DMS114 treated with DMSO at 0.1 percent for 48 hours (cell line): ENCODE results near the gene SEPHS1.
"Not testable (repeated sequence)": the region's sequence is repeated elsewhere in the genome, so short reads cannot be mapped to it uniquely, and the experiment has no call there.

ENCODE experiments used
- DNase-seq: peaks from one replicate; lab custom pipeline; 2025; ENCODE audit not compliant: unreplicated experiment; lab: John Stamatoyannopoulos, UW

Gene SEPHS1

DNA sequence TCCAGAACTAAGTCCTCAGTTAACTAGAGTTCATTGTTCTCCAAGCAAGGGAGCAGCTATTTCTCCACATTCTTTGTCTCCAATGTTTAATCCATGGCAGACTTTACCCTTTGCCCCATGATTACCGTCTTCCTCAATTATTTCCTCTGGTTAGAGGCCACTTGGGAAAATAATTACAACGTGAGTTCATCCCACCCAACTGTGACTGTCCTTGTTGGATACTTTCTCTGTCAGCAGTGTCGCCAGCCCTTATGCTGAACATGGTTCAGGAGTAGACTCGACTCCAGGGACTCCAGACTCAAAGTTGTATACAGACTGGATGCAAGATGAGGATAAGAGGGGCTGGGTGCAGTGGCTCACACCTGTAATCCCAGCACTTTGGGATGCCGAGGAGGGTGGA, 17.1 kb upstream of the SEPHS1 start:
- no peak for DNase-seq

DNA sequence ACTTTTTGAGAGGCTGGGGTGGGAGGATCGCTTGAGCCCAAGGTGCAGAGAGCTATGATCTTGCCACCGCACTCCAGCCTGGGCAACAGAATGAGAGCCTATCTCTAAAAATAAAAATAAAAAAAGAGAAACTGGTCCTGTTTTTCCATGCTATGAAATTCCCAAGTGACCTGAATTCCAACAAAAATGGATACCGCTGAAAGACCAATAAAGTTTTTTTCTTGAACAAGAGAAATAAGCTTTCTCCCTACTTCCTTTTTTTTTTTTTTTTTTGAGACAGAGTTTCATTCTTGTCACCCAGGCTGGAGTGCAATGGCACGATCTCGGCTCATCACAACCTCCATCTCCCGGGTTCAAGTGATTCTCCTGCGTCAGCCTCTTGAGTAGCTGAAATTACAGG, 12.5 kb upstream of the SEPHS1 start:
- no peak for DNase-seq

DNA sequence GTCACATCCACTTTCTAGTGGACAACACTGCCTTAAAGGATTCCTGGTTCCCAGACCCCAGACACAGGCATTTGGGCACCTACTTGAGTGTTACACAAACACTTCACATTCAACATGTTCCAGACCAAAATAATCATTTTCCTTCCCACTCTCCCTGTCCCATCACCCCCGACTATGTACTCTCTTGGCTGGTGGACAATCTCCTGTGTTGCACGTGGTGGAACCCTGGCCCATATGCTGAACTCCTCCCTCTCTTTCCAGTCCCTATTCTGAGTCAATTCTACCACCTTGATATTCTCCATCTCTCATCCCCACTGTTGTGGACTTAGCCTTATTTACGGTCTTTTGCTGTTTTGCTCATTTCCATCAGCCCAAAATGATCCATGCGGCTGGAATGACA, 8.3 kb upstream of the SEPHS1 start:
- no peak for DNase-seq

DNA sequence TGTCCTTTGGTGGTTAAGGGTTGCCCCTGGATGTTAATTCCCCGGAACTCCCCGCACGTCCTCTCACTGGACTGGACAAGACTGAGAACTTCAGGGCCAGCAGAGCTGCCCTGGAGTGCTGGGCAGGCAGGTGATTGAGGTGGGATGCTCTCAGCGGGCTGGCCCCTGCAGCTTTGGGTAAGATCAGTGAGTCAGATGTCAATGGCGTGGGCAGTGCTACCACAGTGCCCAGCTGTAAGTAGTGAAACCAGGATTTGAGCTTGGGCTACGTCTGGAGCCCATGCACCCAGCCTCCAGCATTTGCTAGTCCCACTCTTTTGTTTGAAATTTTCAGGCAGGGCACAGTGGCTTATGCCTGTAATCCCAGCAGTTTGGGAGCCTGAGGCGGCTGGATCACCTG, 6.7 kb upstream of the SEPHS1 start:
- no peak for DNase-seq

DNA sequence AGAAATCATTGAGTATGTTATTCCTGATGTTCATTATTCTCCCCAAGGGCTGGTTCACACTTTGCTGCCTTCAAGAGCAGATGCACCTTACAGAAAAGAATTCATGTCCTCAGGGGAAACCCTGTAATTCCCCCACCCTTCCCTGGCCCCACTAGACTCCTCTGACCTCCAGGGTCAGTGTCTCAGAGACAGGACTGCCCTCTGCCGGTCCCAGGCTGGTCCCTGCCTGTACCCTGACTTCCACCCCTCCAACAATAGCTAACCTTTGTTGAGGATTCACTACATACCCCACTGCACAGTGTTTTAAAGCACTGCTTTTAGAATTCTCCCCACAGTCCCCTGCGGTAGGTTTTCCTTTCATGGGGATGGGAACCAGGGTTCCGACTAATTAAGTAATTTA, 4.4 kb upstream of the SEPHS1 start:
- no peak for DNase-seq

DNA sequence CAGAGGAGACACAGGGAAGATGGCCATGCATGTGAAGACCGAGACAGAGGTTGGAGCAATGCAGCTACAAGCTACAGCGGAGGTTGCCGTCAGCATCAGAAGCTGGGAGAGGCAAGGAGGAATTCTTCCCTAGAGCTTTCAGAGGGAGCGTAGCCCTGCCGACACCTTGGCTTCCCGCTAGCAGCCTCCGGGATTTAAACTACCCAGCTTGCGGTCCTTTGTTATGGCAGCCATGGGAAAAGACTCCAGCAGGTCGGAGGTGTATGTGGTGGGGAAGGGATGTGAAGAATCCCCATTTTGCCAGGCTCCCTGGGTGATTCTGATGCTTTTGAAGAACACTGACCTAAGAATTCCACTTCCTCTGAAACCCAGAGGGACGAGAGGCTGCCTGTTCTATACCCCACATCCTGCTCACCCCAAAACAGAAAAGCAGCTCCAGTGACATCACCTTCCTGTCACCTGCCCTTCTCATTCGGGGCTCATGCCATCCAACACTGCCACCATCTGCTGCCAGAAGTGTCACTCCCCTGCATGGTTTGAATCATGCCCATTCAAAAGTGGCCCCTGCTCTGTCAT, 3.3 kb upstream of the SEPHS1 start:
- no peak for DNase-seq

DNA sequence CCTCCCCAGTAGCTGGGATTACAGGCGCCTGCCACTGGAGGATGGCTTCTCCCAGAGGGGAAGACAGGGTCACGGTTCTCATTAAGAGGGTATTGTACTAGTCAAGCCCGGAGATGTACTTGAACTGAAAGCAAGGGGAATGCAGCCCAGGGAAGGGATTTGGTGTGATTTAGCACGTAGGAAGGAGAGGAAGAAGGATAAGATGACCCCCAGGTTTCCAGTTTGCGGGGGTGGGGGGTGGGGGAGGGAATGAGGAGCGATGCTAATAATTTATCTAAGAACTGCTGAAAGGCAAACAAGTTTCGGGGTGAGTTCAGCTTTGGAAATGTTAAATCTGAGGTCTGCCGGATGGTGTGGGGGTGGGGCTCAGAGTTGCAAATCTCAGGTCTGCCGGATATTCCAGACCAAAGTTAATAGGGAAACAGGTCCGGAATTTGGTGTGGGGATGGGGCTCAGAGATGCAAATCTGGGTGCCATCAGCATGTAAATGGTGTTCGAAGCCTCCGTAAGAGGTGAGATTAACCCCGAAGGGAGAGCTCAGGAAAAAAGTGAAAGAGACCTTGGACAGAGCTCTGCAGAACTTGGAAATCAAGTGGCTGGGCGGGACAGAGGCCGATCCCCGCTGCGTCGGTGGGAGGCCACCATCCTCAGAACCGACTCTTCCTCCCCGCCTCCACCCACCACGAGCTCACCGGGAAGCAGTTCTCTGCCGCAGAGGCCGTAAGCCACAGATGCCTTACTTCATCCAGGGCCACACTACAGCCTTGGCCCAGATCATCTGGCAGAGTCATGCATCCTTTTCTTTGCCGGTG, 1.6 kb upstream of the SEPHS1 start:
- DNase-seq: no peak

DNA sequence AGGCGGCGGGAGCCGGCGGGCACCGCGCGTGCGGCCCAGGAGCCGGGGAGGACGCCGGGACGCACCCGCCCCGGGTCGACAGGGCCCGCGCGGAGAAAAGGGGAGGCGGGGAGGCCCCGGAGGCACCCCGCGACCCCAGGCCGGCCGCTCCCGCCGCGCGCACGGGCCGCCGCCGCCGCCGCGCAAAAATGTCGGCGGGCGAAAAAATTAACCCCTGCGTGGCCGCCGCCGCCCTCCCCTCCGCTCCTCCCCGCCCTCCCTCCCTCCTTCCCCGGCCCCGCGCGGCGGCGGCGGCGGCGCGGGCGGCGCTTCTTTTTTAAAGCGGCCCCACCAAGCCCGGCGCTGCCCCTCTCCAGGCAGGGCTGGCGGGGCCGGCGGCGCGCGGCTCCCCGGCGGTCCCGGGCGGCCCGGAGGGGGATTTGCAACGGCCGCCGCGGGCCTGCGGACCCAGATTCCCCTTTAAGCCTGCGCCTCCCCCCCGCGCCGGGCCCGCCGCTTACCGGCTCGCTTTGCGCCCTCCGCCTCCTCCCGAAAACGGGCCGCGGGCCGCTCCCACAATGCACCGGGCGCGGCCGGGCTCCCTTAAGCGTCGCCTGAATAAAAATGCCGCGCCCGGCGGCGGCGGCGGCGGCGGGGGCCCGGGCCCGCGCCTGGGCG, 465 bp downstream of the SEPHS1 start:
- peak; percentile 41 for DNase-seq

DNA sequence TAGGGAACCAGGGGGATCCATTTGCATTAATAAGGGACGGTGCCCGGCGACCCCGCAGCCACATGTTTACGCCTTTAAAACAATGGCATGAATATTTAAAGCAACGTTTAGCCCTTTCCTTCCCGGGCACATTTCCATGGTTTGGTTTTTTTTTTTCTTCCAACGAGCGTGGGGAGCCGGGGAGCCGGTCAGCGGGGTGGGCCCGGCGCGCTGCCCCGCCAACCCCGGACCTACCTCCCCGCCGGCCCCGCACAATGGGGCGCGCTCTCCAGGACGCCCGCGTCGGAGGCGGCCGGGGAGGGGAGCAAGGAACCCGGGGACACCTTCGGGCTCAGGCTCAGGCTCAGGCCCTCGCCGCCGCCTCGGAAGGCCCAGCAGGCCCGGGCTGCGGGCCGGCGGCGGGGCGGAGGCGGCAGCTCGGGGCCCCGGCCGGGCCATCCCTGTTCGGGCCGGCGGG, 1.0 kb downstream of the SEPHS1 start:
- no peak for DNase-seq

DNA sequence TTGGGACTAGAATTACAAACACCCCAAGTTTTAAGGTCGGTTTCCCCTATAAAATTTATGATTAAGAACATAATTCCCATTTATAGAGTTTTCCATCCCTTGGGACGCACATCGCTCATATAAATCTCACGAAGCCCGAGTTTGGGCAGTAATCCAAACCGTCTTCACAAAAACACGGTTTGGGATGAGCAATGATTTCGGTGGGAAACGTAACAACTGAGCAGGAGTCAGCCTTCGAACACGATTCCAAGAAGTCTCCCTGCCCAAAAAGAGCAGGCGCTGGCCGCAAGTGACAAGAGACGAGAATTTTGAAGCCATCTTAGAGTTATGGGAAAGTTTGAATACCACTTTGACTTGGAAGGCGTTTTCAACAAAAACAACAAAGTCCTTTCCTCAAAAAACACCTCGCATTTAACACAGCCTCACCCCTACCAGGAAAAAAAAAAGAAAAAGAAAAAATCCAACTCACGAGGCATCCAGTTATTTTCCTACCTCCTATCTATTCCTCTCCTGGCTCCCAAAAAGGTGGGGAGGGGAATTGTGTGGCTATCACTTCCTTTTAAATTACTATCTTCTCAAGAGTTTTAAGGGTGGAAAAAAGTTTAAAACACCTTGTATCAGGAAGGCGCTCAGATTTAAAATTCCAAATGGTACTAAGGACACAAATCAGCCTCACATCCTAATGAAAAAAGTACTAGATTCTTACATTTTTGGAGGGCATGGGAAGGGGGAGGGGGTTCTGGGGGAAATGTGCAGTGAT, 1.6 kb downstream of the SEPHS1 start:
- no peak for DNase-seq

DNA sequence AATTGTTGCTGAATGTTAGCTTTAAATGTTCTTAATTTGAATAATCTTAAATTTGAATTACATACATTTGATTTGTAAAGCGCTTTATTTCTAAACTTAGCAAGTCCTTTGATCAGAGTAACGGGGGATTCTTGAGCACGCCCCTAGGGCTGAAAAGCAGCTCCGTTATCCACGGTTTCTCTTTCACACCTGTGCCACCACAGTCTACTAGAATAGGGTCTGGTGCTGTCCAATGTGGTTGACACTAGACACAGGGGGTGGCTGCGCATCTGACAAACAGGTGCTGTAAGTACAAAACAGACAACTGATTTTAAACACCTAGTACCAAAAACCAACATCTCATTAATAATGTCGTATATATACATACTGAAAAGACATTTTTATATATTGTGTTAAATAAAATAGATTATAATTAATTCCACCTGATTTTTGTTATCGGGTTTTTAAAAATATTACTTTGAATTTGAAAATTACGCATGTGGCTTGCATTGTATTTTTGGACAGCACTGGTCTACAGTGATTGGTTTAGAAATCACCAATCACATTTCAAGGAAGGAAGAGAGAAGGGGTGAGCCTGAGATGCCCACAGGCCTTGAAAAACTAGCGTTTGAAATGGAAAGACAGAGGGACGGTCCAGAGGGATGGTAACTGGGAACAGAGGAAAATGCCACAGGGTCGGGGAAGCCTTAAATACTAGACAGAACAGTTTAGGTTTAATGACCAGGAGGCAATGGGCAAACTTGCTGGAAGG, 7.3 kb downstream of the SEPHS1 start:
- no peak for DNase-seq

DNA sequence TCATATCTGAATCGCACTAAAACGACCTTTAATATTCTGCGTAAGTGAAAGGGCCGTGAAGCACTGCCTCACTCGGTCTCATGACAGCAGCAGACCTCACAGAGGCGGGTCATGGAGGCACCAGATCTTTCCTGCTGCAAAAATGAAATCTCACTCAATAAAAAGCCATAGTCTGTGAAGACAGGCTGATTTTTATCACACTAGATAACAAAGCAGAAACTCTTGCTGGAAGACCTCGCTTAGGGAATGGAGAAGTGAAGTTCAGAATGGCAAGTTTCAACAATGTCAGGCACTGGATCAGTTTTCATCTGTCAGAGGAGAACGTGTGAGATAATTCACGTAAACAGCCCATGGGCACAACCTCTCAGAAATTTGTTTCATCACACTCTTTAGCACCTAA, 8.0 kb downstream of the SEPHS1 start:
- no peak for DNase-seq

DNA sequence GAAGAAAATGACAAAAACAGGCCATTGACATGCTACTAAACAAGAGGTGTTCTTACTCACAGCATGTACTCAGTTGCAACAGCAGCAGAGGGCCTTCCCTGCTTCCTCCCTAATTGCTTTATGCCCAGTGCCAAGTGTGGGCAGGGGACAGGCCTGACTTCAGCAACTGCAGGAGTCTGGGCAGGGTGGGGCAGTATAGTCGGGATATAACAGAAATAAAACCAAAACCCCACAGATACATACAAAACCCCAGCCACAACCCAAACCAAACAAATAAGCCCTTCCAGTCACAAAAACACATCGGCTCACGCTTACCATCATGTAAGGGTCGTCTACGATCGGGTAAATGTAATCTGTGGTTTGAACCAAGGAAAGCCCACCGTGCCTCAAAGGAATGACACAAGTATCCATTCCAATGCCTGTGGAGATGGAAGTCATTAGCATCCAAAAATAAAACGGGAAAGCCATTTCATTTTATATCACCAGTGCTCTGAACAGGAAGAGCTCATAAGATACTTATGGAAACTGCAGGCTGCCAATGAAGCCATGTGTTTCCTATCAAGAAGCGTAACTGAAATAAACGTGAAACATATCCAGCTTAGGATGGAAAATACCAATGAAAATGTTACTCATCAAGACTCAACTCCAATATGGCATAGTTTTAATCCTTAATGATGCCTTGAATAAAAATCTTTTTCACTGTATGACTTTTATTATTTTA, 9.5 kb downstream of the SEPHS1 start:
- no peak for DNase-seq

DNA sequence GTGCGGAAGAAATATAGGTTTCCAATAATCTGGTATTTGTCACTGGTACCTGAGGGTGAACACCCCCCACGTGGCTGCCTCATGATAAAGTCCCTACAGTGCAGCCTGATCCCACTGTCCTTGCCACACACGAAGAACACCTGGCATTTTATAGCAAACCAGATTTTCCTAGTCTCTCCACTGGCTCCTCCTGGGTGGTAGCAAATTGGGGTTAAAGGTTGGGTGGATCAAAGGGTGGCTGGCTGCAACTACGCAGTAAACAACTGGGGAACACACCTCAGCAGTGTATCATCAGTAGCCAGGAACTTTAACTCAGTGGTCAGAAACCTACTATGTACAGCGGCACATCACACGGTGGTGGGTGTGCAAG, 10.3 kb downstream of the SEPHS1 start:
- no peak for DNase-seq

DNA sequence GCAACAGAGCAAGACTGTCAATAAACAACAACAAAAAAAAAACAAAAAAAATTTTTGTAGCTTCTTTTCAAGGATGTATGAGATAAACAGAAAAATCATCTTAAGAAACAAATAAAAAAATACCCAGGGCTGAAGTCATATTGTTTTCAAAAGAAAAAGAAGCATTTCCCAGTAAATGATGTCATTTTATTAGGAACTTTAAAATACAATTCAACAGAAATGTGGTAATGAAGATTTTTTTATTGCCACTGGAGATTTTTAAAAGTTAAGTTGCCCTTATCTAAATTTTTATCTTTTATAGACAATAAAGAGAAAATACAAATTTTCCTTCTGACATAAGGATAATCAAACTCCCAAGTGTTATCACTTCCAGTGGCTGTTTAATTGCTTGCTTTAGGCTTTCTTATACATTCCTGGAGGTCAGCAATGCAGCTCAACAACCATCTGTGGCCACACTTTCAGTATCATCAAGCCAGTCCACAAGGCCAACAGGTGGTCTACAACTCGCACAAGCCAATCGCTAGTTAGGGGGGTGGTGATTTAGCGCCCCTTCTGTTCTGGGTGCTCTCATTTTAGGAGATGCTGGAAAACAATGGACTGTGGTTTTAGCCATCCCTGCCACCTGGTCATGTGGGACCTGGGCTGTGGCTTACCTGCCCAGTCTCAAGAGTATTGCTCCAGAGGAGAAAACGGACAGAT, 10.8 kb downstream of the SEPHS1 start:
- no peak for DNase-seq

DNA sequence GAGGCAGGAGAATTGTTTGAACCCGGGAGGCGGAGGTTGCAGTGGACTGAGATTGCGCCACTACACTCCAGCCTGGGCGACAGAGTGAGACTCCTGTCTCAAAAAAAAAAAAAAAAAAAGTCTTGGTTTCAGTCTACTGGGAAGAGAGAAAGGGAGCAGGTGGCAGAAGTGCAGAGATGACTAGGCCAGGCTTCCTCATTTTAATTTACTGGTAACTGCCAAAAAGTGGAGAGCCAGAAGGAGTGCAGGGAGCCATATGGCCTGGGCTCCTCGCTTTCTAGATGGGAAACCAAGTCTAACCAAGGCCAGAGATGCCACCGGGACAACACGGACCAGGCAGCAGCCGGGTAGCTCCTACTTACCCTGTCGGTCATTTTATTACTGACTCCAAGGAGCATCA, 12.2 kb downstream of the SEPHS1 start:
- no peak for DNase-seq

DNA sequence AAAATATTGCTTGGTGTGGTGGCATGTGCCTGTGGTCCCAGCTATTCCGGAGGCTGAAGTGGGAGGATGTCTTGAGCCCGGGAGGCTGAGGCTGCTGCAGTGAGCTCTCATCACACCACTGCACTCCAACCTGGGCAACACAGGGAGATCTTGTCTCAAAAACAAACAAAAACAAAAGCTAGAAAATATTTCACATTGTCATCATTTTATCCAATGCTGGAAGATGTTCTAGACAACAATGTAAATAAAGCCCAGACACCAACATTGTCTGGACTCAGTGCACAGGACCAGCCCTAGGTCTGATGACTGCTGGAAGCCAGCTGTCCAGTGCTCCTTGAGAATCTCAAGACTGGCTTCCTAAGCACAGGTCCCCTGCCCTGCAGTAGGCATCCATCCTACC, 13.5 kb downstream of the SEPHS1 start:
- DNase-seq: no peak

DNA sequence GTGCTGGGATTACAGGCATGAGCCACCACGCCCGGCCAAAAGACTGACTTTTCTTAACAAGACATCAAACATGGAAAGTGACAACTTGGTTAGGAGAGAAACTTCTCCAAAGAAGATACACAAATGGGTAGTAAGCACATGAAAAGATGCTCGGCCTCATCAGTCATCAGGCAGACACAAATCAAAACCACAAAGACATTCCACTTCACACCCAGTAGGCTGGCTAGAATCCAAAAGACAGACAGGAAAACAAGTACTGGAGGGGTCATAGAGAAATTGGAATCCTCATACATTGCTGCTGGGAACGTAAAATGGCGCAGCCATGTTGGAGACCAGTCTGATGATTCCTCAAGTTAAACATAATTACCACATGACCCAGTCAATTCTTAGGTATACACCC, 16.4 kb downstream of the SEPHS1 start:
- no peak for DNase-seq

DNA sequence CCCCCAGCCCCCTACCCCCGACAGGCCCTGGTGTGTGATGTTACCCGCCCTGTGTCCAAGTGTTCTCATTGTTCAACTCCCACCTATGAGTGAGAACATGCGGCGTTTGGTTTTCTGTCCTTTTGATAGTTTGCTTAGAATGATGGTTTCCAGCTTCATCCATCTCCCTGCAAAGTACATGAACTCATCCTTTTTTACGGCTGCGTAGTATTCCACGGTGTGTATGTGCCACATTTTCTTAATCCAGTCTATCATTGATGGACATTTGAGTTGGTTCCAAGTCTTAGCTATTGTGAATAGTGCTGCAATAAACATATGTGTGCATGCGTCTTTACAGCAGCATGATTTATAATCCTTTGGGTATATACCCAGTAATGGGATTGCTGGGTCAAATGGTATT, 17.1 kb downstream of the SEPHS1 start:
- DNase-seq: not testable (repeated sequence)

DNA sequence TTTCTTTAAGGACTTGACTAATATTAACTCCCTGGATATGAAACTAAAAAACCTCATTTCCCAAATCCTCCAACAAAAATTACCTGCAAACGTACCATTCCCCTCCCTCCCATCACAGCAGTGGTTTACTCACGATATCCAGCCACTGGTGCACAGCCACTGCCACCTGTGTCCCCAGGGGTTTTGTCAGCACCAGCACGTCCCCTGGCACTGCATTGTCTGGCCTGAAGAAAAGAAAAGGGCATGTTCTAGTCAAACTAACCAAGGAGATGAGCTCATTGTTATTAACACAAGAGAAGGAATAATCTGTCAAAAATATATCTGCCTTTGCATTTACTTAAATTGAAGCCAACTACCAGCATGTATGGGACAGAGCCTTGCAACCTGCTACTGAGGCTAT, 18.5 kb downstream of the SEPHS1 start:
- DNase-seq: no peak
